HFF-Myc (cell line): ENCODE results near the gene PRR14L.

Experiments used
- DNase-seq: peaks from one replicate; pipeline ENCODE4 v3.0.0-alpha.2; 2011; ENCODE audit warnings: low read depth; ENCODE audit errors: extremely low read depth
- H3K4me3 ChIP-seq: replicated peaks from 2 replicates; pipeline ENCODE4 v1.5.1; 2011; ENCODE audit warnings: low read depth, mild to moderate bottlenecking, control low read depth, low read length
- TF ChIP-seq, protein P1 (sequence below): IDR thresholded peaks from 2 replicates; pipeline ENCODE4 v1.5.1; 2012; ENCODE audit warnings: mild to moderate bottlenecking, low read depth, low read length, control low read depth; ENCODE audit errors: missing control alignments

Gene PRR14L

DNA sequence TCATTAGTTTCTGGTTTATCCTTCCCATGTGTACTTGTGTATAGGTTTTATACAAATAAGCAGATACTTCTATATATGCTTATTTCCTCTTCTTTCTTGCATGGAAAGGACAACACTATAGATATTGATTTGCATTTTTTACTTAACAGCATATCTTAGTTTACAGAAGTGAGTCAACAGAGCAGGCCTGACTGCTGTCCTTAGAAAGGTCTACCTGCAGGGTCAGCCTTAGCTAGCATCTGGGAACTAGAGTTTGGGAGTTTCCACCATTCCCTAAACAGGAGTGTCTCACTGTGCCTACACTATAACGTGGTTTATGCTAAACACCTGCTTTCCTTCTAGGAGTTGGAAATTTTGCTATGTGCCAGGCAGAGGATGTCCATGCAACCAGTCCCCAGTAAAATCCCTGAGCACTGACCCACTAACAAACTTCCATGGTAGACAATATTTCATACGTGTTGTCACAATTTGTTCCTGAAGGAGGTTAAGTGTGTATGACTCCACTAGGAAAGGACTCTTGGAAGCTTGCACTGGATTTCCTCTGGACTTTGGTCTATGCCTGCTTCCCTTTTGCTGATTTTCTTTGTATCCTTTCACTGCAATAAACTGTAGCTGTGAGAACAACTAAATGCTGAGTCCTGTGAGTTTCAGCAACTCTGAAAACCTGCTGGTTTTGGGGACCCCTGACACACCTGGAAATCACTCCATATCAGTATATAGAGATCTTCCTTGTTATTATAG lies 17.7 kb downstream of the PRR14L start:
- no peak overlapping the region for H3K4me3 ChIP-seq
- DNase-seq: no peak
- TF ChIP-seq, protein P1, sequence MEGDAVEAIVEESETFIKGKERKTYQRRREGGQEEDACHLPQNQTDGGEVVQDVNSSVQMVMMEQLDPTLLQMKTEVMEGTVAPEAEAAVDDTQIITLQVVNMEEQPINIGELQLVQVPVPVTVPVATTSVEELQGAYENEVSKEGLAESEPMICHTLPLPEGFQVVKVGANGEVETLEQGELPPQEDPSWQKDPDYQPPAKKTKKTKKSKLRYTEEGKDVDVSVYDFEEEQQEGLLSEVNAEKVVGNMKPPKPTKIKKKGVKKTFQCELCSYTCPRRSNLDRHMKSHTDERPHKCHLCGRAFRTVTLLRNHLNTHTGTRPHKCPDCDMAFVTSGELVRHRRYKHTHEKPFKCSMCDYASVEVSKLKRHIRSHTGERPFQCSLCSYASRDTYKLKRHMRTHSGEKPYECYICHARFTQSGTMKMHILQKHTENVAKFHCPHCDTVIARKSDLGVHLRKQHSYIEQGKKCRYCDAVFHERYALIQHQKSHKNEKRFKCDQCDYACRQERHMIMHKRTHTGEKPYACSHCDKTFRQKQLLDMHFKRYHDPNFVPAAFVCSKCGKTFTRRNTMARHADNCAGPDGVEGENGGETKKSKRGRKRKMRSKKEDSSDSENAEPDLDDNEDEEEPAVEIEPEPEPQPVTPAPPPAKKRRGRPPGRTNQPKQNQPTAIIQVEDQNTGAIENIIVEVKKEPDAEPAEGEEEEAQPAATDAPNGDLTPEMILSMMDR: no peak

DNA sequence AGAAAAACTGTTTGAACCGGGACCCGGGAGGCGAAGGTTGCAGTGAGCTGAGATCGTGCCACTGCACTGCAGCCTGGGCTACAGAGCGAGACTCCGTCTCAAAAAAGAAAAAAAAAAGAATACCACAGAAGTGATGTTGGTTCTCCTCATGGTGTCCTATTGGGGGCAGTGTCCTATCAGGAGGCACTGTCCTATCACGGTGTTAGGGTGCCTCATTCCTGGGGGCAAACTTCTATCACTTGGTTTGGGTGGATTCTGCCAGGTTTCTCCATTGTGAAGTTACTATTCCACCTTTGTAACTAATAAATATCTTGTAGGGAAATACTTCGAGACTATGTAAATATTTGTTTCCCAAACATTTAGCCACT lies 19.6 kb downstream of the PRR14L start:
- H3K4me3 ChIP-seq: no peak overlapping the region
- TF ChIP-seq, protein P1: peak; percentile 12
- DNase-seq: no peak

DNA sequence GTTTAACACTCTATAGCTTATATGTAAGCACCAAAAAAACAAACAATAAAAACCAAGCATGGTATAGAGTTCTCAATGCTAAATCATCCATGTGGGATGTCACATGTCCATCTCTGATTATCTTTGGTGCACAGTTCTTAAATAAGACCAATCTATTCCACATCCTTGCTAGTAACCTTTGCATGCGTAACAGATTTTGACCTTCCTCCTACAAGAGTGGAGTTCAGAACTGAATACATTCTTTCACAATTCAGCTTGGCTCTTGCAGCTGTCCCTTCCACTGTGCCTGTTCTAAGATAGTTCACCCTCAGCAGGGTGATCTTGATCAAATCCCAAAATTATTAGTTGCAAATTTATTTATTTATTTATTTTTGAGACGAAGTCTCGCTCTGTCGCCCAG lies 21.1 kb downstream of the PRR14L start:
- no peak overlapping the region for H3K4me3 ChIP-seq
- no peak for DNase-seq
- TF ChIP-seq, protein P1: no peak

DNA sequence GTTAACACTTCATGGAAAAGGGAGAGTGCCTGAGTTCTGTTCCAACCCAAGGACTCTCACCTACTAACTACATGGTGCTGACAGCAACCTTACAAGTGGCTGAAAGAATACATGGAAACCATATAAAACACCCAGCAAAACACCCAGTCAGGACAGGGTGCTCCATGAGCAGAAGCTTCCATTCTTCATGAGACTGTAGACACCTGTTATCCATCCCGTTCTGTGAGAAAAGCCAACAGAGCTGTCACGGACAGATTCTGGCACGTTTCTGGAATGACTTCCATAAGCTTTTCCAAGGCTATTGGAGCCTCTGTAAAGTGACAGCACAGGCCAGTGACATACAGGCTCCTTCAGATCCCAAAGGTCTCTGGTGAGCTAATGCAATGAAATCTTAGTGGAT lies 23.2 kb downstream of the PRR14L start:
- DNase-seq: no peak
- H3K4me3 ChIP-seq: no peak overlapping the region
- TF ChIP-seq, protein P1: no peak

DNA sequence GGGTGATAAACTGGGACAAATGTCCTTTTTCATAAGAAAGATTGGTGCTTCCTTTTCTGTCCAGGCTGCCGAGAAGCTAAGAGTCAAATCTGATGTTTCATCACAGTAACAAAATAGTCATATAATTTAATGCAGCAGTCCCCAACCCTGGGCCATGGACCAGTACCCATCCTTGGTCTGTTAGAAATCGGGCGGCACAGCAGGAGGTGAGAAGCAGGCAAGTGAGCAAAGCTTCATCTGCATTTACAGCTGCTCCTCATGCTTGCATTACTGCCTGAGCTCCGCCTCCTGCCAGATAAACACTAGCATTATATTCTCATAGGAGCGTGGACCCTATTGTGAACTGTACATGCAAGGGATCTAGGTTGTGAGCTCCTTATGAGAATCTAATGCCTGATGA lies 26.2 kb downstream of the PRR14L start:
- H3K4me3 ChIP-seq: no peak overlapping the region
- DNase-seq: no peak
- TF ChIP-seq, protein P1: no peak

DNA sequence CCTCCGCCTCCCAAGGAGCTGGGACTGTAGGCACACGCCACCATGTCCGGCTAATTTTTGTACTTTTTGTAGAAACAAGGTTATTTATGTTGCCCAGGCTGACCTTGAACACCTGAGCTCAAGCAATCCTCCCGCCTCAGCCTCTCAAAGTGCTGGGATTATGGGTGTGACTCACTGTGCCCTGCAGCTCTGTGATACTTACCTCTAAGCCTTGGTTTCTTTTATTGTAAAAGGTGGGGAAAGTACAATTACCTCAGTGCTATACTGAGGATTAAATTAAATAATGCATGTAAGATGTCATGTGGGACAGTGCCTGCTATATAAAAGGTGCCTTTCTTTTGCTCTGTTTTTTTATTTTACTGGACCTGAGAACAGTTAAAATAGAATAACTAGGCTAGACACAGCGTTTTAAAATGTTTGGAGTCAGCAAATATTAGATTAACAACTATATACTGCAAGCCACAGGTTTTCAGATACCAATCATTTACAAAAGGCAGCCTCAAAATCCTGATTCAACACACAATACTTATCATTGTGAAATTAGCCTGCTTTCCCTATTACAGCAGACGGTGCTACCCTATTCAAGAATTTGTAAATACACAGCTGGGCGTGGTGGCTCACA lies 30.0 kb downstream of the PRR14L start:
- DNase-seq: no peak
- TF ChIP-seq, protein P1: no peak
- no peak overlapping the region for H3K4me3 ChIP-seq
